HepG2 (cell line): ENCODE measurements around the gene ZBTB46. TPM values are rescaled to one million over a fixed set of nuclear protein-coding genes. Genes with fewer than 3 reads are reported as not detected.
A peak's percentile ranks its signal among the peaks of the same experiment; 100 is the strongest.

Source experiments
- ATF5 ChIP-seq: sonication (generic); formaldehyde crosslinking; IDR thresholded peaks from 2 replicates; pipeline ENCODE4 v1.4.0; 2020; ENCODE audit warnings: mild to moderate bottlenecking, low read depth, missing genetic modification reagents
- DNMT3B ChIP-seq: conservative IDR thresholded peaks from 2 replicates; pipeline ENCODE4 v1.6.1; 2016; ENCODE audit warnings: missing biosample characterization, control low read depth
- EEA1 ChIP-seq: sonication (generic); formaldehyde crosslinking; IDR thresholded peaks from 2 replicates; pipeline ENCODE4 v1.5.1; 2020; ENCODE audit warnings: mild to moderate bottlenecking, missing genetic modification reagents, borderline replicate concordance
- ELF4 ChIP-seq: sonication (generic); formaldehyde crosslinking; IDR thresholded peaks from 2 replicates; pipeline ENCODE4 v1.5.0; 2020; ENCODE audit warnings: missing genetic modification reagents, mild to moderate bottlenecking, moderate library complexity, borderline replicate concordance
- GFI1 ChIP-seq: sonication (generic); formaldehyde crosslinking; IDR thresholded peaks from 2 replicates; pipeline ENCODE4 v1.5.0; 2020; ENCODE audit warnings: missing genetic modification reagents, mild to moderate bottlenecking, borderline replicate concordance
- HNRNPUL1 ChIP-seq: fragments of 200-400 bp; formaldehyde crosslinking; IDR thresholded peaks from 2 replicates; pipeline ENCODE4 v1.6.1; 2017; ENCODE audit warnings: low read depth, mild to moderate bottlenecking, low read length, moderate library complexity
- MAFF ChIP-seq: IDR thresholded peaks from 2 replicates; pipeline ENCODE4 v1.6.1; 2011; ENCODE audit warnings: low read depth, low read length, improper control_type of control experiment
- PHF5A ChIP-seq: IDR thresholded peaks from one replicate; pipeline ENCODE4 v1.6.1; 2018; ENCODE audit warnings: low read depth, missing genetic modification reagents; ENCODE audit not compliant: unreplicated experiment
- PTBP1 ChIP-seq: fragments of 200-400 bp; formaldehyde crosslinking; IDR thresholded peaks from 2 replicates; pipeline ENCODE4 v1.6.1; 2018; ENCODE audit warnings: low read length, low read depth; ENCODE audit not compliant: poor library complexity, severe bottlenecking
- RERE ChIP-seq: IDR thresholded peaks from 2 replicates; pipeline ENCODE4 v1.6.1; 2016; ENCODE audit warnings: low read depth, missing genetic modification reagents, missing compliant biosample characterization
- SRSF4 ChIP-seq: fragments of 200-400 bp; formaldehyde crosslinking; IDR thresholded peaks from one replicate; pipeline ENCODE4 v1.6.1; 2018; ENCODE audit warnings: mild to moderate bottlenecking, low read depth, low read length, moderate library complexity; ENCODE audit not compliant: poor library complexity, severe bottlenecking
- TERF1 ChIP-seq: sonication (generic); formaldehyde crosslinking; IDR thresholded peaks from 2 replicates; pipeline ENCODE4 v1.8.0; 2022; ENCODE audit warnings: mild to moderate bottlenecking, missing genetic modification reagents, moderate library complexity
- TRIM22 ChIP-seq: fragments of 450-650 bp; IDR thresholded peaks from 2 replicates; pipeline ENCODE4 v1.6.1; 2017
- YEATS4 ChIP-seq: sonication (generic); formaldehyde crosslinking; IDR thresholded peaks from 2 replicates; pipeline ENCODE4 v1.4.0; 2020; ENCODE audit warnings: missing genetic modification reagents, borderline replicate concordance
- ZFP82 ChIP-seq: sonication (generic); formaldehyde crosslinking; IDR thresholded peaks from 2 replicates; pipeline ENCODE4 v1.5.1; 2020; ENCODE audit warnings: mild to moderate bottlenecking, missing genetic modification reagents, borderline replicate concordance
- ZNF136 ChIP-seq: sonication (generic); formaldehyde crosslinking; IDR thresholded peaks from 2 replicates; pipeline ENCODE4 v1.8.1; 2022; ENCODE audit warnings: low read depth, mild to moderate bottlenecking, moderate library complexity, missing genetic modification reagents
- ZNF350 ChIP-seq: sonication (generic); formaldehyde crosslinking; IDR thresholded peaks from 2 replicates; pipeline ENCODE4 v1.4.0; 2020; ENCODE audit warnings: mild to moderate bottlenecking, low read depth, missing genetic modification reagents, borderline replicate concordance
- ZNF549 ChIP-seq: sonication (generic); formaldehyde crosslinking; IDR thresholded peaks from 2 replicates; pipeline ENCODE4 v1.5.0; 2020; ENCODE audit warnings: missing genetic modification reagents
- ZNF761 ChIP-seq: sonication (generic); formaldehyde crosslinking; conservative IDR thresholded peaks from 2 replicates; pipeline ENCODE4 v1.4.0; 2020; ENCODE audit warnings: mild to moderate bottlenecking, missing genetic modification reagents
- ZNF775 ChIP-seq: sonication (generic); formaldehyde crosslinking; IDR thresholded peaks from 2 replicates; pipeline ENCODE4 v1.4.0; 2020; ENCODE audit warnings: missing genetic modification reagents, mild to moderate bottlenecking, moderate library complexity, borderline replicate concordance
- polyA plus RNA-seq, 8 experiments: library from polyadenylated mRNA; depleted of rRNA in 3 of 8; stranded (reverse) in 7 of 8; unstranded in 1 of 8; fragments of >200 nt; fragmentation: Illumina TruSeq in 4 of 8; extraction: Trizol in 4 of 8; gene quantifications; 2 replicates each; pipeline versions ENCODE4 v1.2.1 to v1.2.3, GENCODE V29; 2011 to 2016; ENCODE audit warnings: low read depth in 4 of 8, missing spikeins in 1 of 8, mixed read lengths in 1 of 8; ENCODE audit not compliant: insufficient read depth in 1 of 8
- total RNA-seq, 5 experiments: library from RNA; depleted of rRNA; stranded (reverse); fragments of >200 nt; fragmentation: Illumina TruSeq; extraction: Trizol; gene quantifications; 2 replicates each; pipeline ENCODE4 v1.2.3, GENCODE V29; 2016; ENCODE audit warnings: low read depth in 1 of 5

The ZBTB46 gene
- total and polyA plus RNA-seq, 2 of the 13 experiments (the other 11 are each of a cell fraction or from before 2014, with no cell fraction given), result 1.6 to 13.5 TPM

GRCh38 chr20:63740627-63741353 lies 90.3 kb downstream of the ZBTB46 start (continued):
- peak; percentile 68; the same call in 1 of the 2 replicates for TF ChIP-seq RERE (CRISPR knock-in tag)
- peak; percentile 100 for TF ChIP-seq ZNF350 (CRISPR knock-in tag)
- TF ChIP-seq ZNF775 (CRISPR knock-in tag), result no peak
- TF ChIP-seq ZFP82 (CRISPR knock-in tag), result peak; percentile 92
- TF ChIP-seq ELF4 (CRISPR knock-in tag), result peak; percentile 83; the same call in 1 of the 2 replicates
- TF ChIP-seq TERF1 (CRISPR knock-in tag), result 0 out of 2 replicates have a peak, but pooled peaks have one; percentile 71
- TF ChIP-seq TRIM22, result no peak
- TF ChIP-seq ZNF549 (CRISPR knock-in tag), result peak; percentile 90; the same call in 1 of the 2 replicates
- peak; percentile 96 for TF ChIP-seq PTBP1
- no peak for TF ChIP-seq SRSF4
- peak; percentile 100 for TF ChIP-seq HNRNPUL1
- peak; percentile 79 for TF ChIP-seq PHF5A (CRISPR knock-in tag)
- TF ChIP-seq MAFF, result no peak
- peak; percentile 99 for TF ChIP-seq YEATS4 (CRISPR knock-in tag)
- TF ChIP-seq ATF5 (CRISPR knock-in tag), result peak; percentile 84; the same call in 1 of the 2 replicates
- 0 out of 2 replicates have a peak, but pooled peaks have one; percentile 34 for TF ChIP-seq DNMT3B (CRISPR knock-in tag)
- peak; percentile 86; the same call in 1 of the 2 replicates for TF ChIP-seq EEA1 (CRISPR knock-in tag)
- TF ChIP-seq ZNF761 (CRISPR knock-in tag), result peak; percentile 93
- peak; percentile 94 for TF ChIP-seq ZNF136 (CRISPR knock-in tag)
- TF ChIP-seq GFI1 (CRISPR knock-in tag), result peak; percentile 78; the same call in 1 of the 2 replicates
